Measurements from ENCODE around the gene APAF1.
A peak's percentile ranks its signal among the peaks of the same experiment; 100 is the strongest.

DNA sequence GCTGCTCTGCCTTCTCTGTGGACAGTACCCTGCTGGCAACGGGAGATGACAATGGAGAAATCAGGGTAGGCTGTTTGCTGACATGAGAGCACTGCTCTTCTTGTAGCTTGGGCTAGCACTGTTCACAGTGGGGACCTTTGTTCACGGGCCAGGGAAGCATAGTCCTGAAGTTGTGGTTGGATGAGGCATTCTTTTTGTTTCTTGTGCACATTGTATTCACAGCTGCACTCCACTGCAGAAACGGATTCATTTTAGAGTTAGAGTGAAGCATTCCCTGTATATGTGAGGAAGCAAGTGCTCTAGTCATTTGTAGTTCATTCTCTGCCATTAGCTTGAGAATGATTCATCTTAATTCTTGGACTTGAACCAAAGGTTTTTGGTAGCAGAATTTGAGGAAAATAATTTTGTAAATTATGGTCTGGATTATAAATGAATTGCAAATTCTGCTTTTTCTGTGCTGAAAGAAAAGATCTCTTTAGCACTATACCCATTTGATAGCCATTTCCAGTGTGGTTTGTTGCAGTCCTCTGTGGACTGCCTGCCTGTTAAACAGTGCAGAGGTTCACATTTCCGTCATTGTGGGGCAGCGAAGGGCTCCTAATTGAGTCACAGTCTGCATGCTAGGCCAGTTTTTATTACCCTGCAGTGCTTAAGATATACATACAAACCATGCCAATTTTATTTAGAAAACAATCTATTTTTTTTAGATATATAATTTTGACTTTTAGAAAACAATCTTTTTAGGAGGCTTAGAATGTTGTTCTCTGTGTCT lies 80.6 kb downstream of the APAF1 start:
- TF ChIP-seq, protein P1, sequence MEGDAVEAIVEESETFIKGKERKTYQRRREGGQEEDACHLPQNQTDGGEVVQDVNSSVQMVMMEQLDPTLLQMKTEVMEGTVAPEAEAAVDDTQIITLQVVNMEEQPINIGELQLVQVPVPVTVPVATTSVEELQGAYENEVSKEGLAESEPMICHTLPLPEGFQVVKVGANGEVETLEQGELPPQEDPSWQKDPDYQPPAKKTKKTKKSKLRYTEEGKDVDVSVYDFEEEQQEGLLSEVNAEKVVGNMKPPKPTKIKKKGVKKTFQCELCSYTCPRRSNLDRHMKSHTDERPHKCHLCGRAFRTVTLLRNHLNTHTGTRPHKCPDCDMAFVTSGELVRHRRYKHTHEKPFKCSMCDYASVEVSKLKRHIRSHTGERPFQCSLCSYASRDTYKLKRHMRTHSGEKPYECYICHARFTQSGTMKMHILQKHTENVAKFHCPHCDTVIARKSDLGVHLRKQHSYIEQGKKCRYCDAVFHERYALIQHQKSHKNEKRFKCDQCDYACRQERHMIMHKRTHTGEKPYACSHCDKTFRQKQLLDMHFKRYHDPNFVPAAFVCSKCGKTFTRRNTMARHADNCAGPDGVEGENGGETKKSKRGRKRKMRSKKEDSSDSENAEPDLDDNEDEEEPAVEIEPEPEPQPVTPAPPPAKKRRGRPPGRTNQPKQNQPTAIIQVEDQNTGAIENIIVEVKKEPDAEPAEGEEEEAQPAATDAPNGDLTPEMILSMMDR (IDR thresholded peaks at IDR 0.05; ENCODE audit: extremely low read depth in 1 of 2, insufficient read depth in 1 of 2, low read depth in 1 of 2, low read length in 2 of 2) = peak; percentile 34 to 53
- TF ChIP-seq POLR2A (IDR thresholded peaks at IDR 0.05; ENCODE audit: low read depth, low read length) (no peak), EZH2 (IDR thresholded peaks at IDR 0.05; ENCODE audit: borderline replicate concordance, low read depth, low read length, severe bottlenecking) (no peak), POLR2AphosphoS5 (IDR thresholded peaks at IDR 0.05; ENCODE audit: insufficient read depth, low read depth, low read length) (no peak), JUN (IDR thresholded peaks at IDR 0.05; ENCODE audit: borderline replicate concordance, insufficient read depth, insufficient read length, low read depth) (no peak), MYC (IDR thresholded peaks at IDR 0.05; ENCODE audit: low read depth, low read length) (no peak), FOS (IDR thresholded peaks at IDR 0.05; ENCODE audit: borderline replicate concordance, insufficient read depth, low read length) (peak; percentile 16)
- TF ChIP-seq, protein P2, sequence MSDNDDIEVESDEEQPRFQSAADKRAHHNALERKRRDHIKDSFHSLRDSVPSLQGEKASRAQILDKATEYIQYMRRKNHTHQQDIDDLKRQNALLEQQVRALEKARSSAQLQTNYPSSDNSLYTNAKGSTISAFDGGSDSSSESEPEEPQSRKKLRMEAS (IDR thresholded peaks at IDR 0.05; ENCODE audit: insufficient read depth, insufficient read length) = no peak
